GM18520 (cell line): ENCODE results near the gene EPC1.
"Not testable (repeated sequence)": the region's sequence is repeated elsewhere in the genome, so short reads cannot be mapped to it uniquely, and the experiment has no call there.

Source experiments
- ATAC-seq: cut with Tn5 transposase; IDR thresholded peaks from one replicate; pipeline ENCODE4 v1.9.1; 2021; ENCODE audit not compliant: unreplicated experiment

Gene EPC1

GRCh38 chr10:32298075-32298812 is 48.7 kb downstream of the EPC1 start:
- ATAC-seq, result no peak

GRCh38 chr10:32295027-32295426 is 51.9 kb downstream of the EPC1 start:
- no peak for ATAC-seq

GRCh38 chr10:32293581-32293980 is 53.4 kb downstream of the EPC1 start:
- ATAC-seq, result no peak

GRCh38 chr10:32279795-32280194 is 67.2 kb downstream of the EPC1 start:
- ATAC-seq, result no peak

DNA sequence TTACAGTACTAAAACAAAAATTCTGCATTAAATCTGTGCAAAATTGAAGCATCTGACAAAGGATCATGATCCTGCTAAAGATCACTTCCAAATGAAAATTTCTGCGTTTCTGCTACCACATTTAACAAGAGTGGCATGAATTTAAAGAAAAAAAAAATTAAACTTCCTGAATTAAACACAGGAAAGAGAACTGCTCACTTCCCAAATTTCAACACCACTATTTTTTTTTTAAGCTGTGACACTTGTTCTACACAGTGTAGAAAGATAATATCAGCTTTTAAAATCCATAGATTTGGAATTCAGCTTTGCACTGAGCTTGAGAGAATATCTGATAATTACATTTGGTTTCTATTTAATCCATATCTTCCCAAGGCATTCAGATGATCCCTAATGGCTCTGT is 73.6 kb downstream of the EPC1 start:
- no peak for ATAC-seq

- ATAC-seq, result no peak
Observed at GRCh38 chr10:32271617-32272016, 75.3 kb downstream of the EPC1 start.

GRCh38 chr10:32269343-32270100 is 77.4 kb downstream of the EPC1 start:
- ATAC-seq, result no peak

DNA sequence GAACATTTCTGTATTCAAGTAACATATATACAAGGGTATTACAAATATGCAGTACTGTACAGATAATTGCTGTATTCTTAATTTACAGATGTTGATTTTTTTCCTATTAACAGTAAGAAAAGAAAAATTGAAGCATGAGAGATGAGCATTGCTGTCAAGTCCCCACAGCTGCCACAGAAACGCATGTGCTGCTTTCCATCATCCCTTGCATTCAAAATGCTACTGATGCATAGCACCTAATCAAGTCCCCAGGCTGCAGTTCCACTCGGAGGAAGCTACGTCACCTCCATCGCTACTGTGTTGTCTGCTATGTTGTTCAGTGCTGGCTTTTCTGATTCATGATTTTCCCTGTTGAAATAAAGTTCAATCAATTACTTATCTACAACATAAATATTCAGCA is 78.2 kb downstream of the EPC1 start:
- no peak for ATAC-seq

DNA sequence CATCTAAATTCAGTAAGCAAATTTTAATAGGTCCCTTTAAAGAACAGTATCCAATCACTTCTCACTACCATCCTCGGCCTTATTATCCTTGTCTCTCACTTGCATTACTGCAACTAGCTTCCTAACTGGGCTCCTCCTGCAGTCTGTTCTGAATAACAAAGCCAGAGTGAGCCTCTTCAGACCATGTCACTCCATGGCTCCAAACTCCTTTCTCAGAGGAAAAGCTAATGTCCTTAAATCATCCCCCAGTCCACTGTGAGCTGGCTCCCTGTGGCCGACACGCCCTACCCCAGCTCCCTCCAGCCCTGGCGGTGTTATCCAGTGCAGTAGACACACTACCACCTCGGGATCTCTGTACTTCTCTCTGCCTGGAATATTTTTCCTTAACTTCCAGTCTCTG is 80.0 kb downstream of the EPC1 start:
- ATAC-seq, result no peak

GRCh38 chr10:32266566-32266965 is 80.4 kb downstream of the EPC1 start:
- ATAC-seq, result no peak

GRCh38 chr10:32265756-32266155 is 81.2 kb downstream of the EPC1 start:
- no peak for ATAC-seq

- ATAC-seq, result no peak
Observed at GRCh38 chr10:32263300-32263699, 83.7 kb downstream of the EPC1 start.

- ATAC-seq, result no peak
Observed at GRCh38 chr10:32259551-32259950, 87.4 kb downstream of the EPC1 start.

DNA sequence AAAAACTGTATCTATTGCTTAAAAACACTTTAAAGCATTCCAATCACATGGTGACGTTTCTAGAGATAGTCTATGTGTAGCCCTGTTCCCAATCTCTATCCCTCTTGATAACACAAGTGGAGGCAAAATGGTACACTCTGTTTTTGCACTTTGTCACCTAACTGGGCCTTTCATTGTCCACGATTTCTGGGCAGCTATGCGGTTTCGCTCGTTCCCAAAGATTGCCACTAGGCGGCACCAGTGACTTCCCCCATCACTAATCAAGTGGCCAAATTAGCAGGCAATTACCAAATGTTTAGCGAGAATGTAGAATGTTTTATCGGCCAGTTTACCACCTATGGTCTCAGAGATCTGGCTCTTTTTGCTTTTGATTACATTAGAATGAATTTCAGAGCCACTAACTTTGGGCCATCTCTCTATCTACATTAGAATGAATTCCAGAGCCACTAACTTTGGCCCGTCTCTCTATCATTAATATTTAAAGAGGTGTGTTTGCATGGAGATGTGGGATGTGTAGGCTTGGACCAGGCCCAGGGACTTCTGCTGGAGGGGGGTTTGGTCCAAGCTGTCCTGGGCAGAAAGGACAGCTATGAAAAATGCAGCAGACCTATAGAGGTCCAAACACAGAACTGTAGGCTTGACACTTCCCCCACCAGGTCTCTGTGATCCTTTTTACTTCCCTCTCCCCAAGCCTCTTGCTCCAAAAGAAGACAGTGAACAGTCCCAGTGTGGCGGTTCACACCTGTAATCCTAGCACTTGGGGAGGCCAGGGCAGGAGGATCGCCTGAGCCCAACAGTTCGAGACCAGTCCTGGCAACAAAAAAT is 90.1 kb downstream of the EPC1 start:
- ATAC-seq, result peak; percentile 45

DNA sequence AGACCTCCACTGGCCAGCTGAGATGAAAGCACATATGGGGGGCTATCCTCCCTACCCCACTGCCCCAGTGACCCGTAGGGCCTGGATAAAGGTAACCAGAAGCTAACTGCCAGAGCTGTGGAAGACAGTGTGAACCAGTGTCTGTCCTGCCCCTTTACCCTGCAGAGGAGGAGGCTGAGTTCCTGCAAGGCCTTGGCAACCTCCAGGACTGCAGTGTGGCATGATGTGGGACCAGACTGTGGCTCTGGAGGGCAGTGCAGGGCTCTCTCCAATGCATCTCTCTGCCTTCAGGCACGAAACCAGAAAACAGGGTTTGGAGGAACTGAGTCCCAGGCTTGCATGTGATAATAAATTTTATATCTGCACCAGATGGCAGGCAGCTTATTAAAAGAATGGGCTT is 93.1 kb downstream of the EPC1 start:
- no peak for ATAC-seq

- no peak for ATAC-seq
Observed at GRCh38 chr10:32253276-32253675, 93.7 kb downstream of the EPC1 start.

- not testable (repeated sequence) for ATAC-seq
Observed at GRCh38 chr10:32250489-32250888, 96.5 kb downstream of the EPC1 start.

DNA sequence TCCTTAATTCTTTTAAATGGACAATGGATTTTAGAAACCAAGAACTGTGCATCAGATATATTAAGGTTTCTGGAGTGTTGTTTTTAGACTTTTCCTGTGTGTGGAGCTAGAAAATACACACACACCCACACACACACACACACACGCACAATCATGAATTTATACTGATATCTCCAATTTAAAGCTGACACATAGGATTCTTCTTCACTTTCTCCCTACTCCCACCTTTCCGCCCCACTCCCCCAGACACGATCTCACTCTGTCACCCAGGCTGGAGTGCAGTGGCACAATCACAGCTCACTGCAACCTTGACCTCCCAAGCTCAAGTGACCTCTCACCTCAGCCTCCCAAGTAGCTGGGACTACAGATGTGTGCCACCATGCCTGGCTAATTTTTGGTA is 100.3 kb downstream of the EPC1 start:
- ATAC-seq, result no peak

DNA sequence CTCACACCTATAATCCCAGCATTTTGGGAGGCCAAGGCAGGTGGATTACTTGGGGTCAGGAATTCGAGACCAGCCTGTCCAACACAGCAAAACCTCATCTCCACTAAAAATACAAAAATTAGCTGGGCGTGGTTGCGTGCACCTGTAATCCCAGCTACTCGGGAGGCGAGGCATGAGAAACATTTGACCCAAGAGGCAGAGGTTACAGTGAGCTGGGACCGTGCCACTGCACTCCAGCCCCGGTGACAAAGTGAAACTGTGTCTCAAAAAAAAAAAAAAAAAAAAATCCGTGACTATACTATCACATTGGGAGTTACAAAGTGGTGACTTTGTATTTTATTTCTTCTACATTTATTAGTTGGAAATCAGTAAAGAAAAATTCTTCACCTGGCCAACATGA is 101.2 kb downstream of the EPC1 start:
- ATAC-seq, result no peak

DNA sequence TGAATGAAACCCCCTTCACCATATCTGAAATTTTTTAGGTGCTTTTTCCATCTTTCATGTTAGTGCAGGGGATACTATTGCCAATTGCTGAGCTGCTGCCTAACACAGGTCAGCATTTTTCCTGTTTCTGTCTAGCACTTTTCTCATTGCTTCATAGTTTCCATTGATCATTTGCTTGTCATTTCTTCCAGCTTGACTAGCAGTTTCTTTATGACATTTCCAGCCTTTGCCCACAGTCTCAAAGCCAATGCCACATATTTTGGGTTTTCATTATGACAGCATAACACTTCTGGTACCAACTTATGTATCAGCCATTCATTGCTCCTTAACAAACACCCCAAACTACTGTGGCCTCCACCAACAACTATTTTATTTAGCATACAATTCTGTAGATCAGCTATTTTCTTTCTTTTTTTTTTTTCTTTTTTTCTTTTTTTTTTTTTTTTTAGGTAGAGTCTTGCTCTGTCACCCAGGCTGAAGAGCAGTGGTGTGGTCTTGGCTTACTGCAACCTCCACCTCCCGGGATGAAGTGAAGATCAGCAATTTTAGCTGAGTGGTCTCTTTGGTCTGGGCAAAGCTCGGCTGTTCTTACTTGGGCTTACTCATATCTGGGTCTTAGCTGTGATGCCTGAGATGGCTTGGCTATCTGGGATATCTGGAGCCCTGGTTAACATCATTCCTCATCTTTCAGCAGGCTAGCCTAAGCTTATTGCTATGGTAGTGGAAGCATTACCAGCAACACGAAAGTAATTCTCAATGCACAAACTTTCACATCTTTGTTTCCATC is 102.3 kb downstream of the EPC1 start:
- ATAC-seq, result peak; percentile 50

GRCh38 chr10:32244011-32244410 is 102.9 kb downstream of the EPC1 start:
- ATAC-seq, result no peak
